CD4-positive, alpha-beta T cell (primary cell): ENCODE results near the gene FLT4. TPM values are rescaled to one million over a fixed set of nuclear protein-coding genes. Genes with fewer than 3 reads are reported as not detected.
A peak's percentile ranks its signal among the peaks of the same experiment; 100 is the strongest.

Source experiments
- ATAC-seq: fragments of 200-7000 bp; cut with Tn5 transposase; one replicate; pipeline ENCODE4 v1.10.0; 2022; ENCODE audit warnings: mild to moderate bottlenecking; ENCODE audit not compliant: poor library complexity
- CTCF ChIA-PET: fragments of 350-600 bp; sonication (Branson Sonifier 250); formaldehyde crosslinking; loops from one replicate; lab custom pipeline; 2021; ENCODE audit warnings: antibody characterized with exemption, inconsistent platforms; lab: Charles Lee
- POLR2A ChIA-PET: fragments of 350-600 bp; sonication (Branson Sonifier 250); formaldehyde crosslinking; loops from one replicate; lab custom pipeline; 2021; ENCODE audit warnings: antibody characterized with exemption, inconsistent platforms; lab: Charles Lee
- DNase-seq, 14 experiments: peaks; one replicate each; pipeline ENCODE4 v3.0.0-alpha.2; 2013 to 2020; ENCODE audit warnings: mixed read lengths in 2 of 14
- H3K27ac ChIP-seq, 2 donors: one replicate each; pipeline versions ENCODE4 v1.5.1 to v1.7.0; 2013; ENCODE audit warnings: low read length in 2 of 2, low read depth in 1 of 2, mild to moderate bottlenecking in 1 of 2
- H3K27me3 ChIP-seq, 2 experiments: 1 replicate in 1 of 2; 2 replicates in 1 of 2; pipeline versions ENCODE4 v1.6.1 to v1.7.0; 2013; ENCODE audit warnings: low read length in 2 of 2, control low read depth in 1 of 2, mild to moderate bottlenecking in 1 of 2, moderate library complexity in 1 of 2; ENCODE audit not compliant: insufficient read depth in 2 of 2, control insufficient read depth in 1 of 2
- H3K36me3 ChIP-seq: one replicate; pipeline ENCODE4 v1.6.1; 2013; ENCODE audit warnings: low read length, control low read depth; ENCODE audit not compliant: insufficient read depth
- H3K4me1 ChIP-seq: one replicate; pipeline ENCODE4 v1.6.1; 2013; ENCODE audit warnings: low read length, control low read depth; ENCODE audit not compliant: insufficient read depth
- H3K4me3 ChIP-seq: one replicate; pipeline ENCODE4 v1.5.1; 2013; ENCODE audit warnings: mild to moderate bottlenecking, low read length, moderate library complexity
- H3K9me3 ChIP-seq, 2 experiments: 1 replicate in 1 of 2; 2 replicates in 1 of 2; pipeline versions ENCODE4 v1.6.1 to v1.7.0; 2013; ENCODE audit warnings: low read length in 2 of 2, mild to moderate bottlenecking in 2 of 2, control low read depth in 1 of 2, moderate library complexity in 1 of 2; ENCODE audit not compliant: control insufficient read depth in 1 of 2, insufficient read depth in 1 of 2
- H3K27ac Mint-ChIP-seq: one replicate; pipeline ENCODE4 v1.8.0; 2020; ENCODE audit warnings: mixed read lengths
- H3K27me3 Mint-ChIP-seq: one replicate; pipeline ENCODE4 v1.8.0; 2021; ENCODE audit warnings: mixed read lengths
- H3K36me3 Mint-ChIP-seq: one replicate; pipeline ENCODE4 v1.8.0; 2021; ENCODE audit warnings: low read depth, mixed read lengths
- H3K4me1 Mint-ChIP-seq: one replicate; pipeline ENCODE4 v1.8.0; 2021; ENCODE audit warnings: low read depth, mixed read lengths
- H3K4me3 Mint-ChIP-seq: one replicate; pipeline ENCODE4 v1.8.0; 2020; ENCODE audit warnings: mild to moderate bottlenecking, mixed read lengths
- H3K9me3 Mint-ChIP-seq: one replicate; pipeline ENCODE4 v1.8.0; 2020; ENCODE audit warnings: mixed read lengths
- CTCF ChIP-seq: fragments of 200-600 bp; IDR thresholded peaks from one replicate; pipeline ENCODE4 v1.8.0; 2022; ENCODE audit warnings: antibody characterized with exemption, mild to moderate bottlenecking
- intact Hi-C, 2 experiments: fragments of 100-400 bp; cut with DNase I in 1 of 2; cut with micrococcal nuclease in 1 of 2; formaldehyde crosslinking; loops; one replicate each; pipeline versions ENCODE4 v1.15.1 to v1.9.0; 2023 to 2025; cut with DNase I, micrococcal nuclease
- polyA plus RNA-seq, 2 donors: library from polyadenylated mRNA; unstranded; fragments of 120-200 nt; gene quantifications; one replicate each; pipeline ENCODE4 v1.2.1, GENCODE V29; 2013
- total RNA-seq, 174 experiments: library from RNA in 2 of 174; stranded (reverse) in 2 of 174; gene quantifications; one replicate each; pipeline ENCODE4 v1.2.3 and lab custom pipeline; 2021 to 2026

The FLT4 gene
- total RNA-seq (1 to 10 TPM; 2.3 to 2.5 TPM), total RNA-seq (lab: John Stamatoyannopoulos, UW) (0.50 to 29.5 (median 7.3) reads per million in 172 experiments)
- 2.6 TPM for polyA plus RNA-seq (2013, experiment 1 of 2)
- polyA plus RNA-seq (2013, experiment 2 of 2): 3.2 TPM

GRCh38 chr5:180649297-180650039, at the start of gene FLT4:
Gene FLT4 (minus strand): TSS chr5:180649600. CDS start chr5:180649545, 55 bp downstream.
- H3K27me3 Mint-ChIP-seq: peaks cover 67% of the 10 kb centered on the region
- H3K9me3 Mint-ChIP-seq: no peaks in the 10 kb centered on the region
- TF ChIP-seq CTCF: no peak
- peak in 4 of 14 experiments; percentile 2 to 22 (median 13) for DNase-seq
- CTCF ChIA-PET: no interaction called here
- H3K9me3 ChIP-seq: no peaks in the 10 kb centered on the region
- no peak for ATAC-seq
- H3K4me1 Mint-ChIP-seq: peaks cover 11% of the 10 kb centered on the region
- no peaks in the 10 kb centered on the region for H3K36me3 Mint-ChIP-seq
- intact Hi-C loops: no loop called here
- H3K4me1 ChIP-seq: peaks cover 6% of the 10 kb centered on the region
- no peak within 1 kb of the TSS for H3K27ac Mint-ChIP-seq
- POLR2A ChIA-PET: interaction anchor here (1.0 kb wide), 1 partner anchor 69 kb away, joined by 3 read pairs; no protein-coding TSS in a partner anchor
- no peaks in the 10 kb centered on the region for H3K36me3 ChIP-seq
- peaks cover 10 to 15% of the 10 kb centered on the region in 2 experiments for H3K27me3 ChIP-seq
- peak within 1 kb of the TSS; percentile 90 for H3K4me3 Mint-ChIP-seq
- H3K4me3 ChIP-seq: peak within 1 kb of the TSS; percentile 56
- H3K27ac ChIP-seq: no peak within 1 kb of the TSS

- ChIA-PET CTCF (interaction anchor here (0.9 kb wide), 1 partner anchor 10 kb away, joined by 3 read pairs; no protein-coding TSS in a partner anchor), POLR2A (no interaction called here)
- no peak for ATAC-seq
- no peak overlapping the region for H3K4me3 ChIP-seq
- H3K9me3 ChIP-seq: peaks cover 0 to 3% of the 10 kb centered on the region in 2 experiments
- no peaks in the 10 kb centered on the region for H3K4me1 ChIP-seq
- no peaks in the 10 kb centered on the region for H3K27me3 Mint-ChIP-seq
- no peaks in the 10 kb centered on the region for H3K36me3 ChIP-seq
- no peak overlapping the region for H3K27ac ChIP-seq
- H3K4me3 Mint-ChIP-seq: no peak overlapping the region
- no peaks in the 10 kb centered on the region for H3K27me3 ChIP-seq
- no peak for TF ChIP-seq CTCF
- no peaks in the 10 kb centered on the region for H3K4me1 Mint-ChIP-seq
- no peak overlapping the region for H3K27ac Mint-ChIP-seq
- H3K9me3 Mint-ChIP-seq: peaks cover 6% of the 10 kb centered on the region
- intact Hi-C loops: no loop called here
- H3K36me3 Mint-ChIP-seq: no peaks in the 10 kb centered on the region
- no peak for DNase-seq
Measured at GRCh38 chr5:180699042-180699441, 49.6 kb upstream of the FLT4 start.

- ATAC-seq (no peak), DNase-seq (no peak)
- no peak overlapping the region for H3K27ac Mint-ChIP-seq
- Histone ChIP-seq H3K36me3 (no peaks in the 10 kb centered on the region), H3K4me3 (no peak overlapping the region), H3K27ac (no peak overlapping the region), H3K9me3 (peaks cover 0 to 3% of the 10 kb centered on the region in 2 experiments), H3K4me1 (peaks cover 10% of the 10 kb centered on the region), H3K27me3 (no peaks in the 10 kb centered on the region)
- intact Hi-C loops: no loop called here
- TF ChIP-seq CTCF: no peak
- H3K36me3 Mint-ChIP-seq: no peaks in the 10 kb centered on the region
- ChIA-PET CTCF (no interaction called here), POLR2A (no interaction called here)
- H3K27me3 Mint-ChIP-seq: no peaks in the 10 kb centered on the region
- H3K4me3 Mint-ChIP-seq: no peak overlapping the region
- H3K9me3 Mint-ChIP-seq: peaks cover 6% of the 10 kb centered on the region
- H3K4me1 Mint-ChIP-seq: peaks cover 21% of the 10 kb centered on the region
Measured at GRCh38 chr5:180696116-180696515, 46.7 kb upstream of the FLT4 start.
